D721Med (cell line): ENCODE results near the gene ENOX1.

Source experiments
- DNase-seq: peaks from one replicate; pipeline ENCODE4 v3.0.0; 2011; ENCODE audit warnings: low spot score; ENCODE audit not compliant: insufficient read length
- FAIRE-seq: peaks from 2 replicates; lab custom pipeline; 2011; peaks lifted over from hg19 to GRCh38; lab: Jason Lieb, UNC
- CTCF ChIP-seq: IDR thresholded peaks from 2 replicates; pipeline ENCODE4 v1.5.1; 2012; ENCODE audit warnings: mild to moderate bottlenecking, control low read depth; ENCODE audit not compliant: insufficient read depth; ENCODE audit errors: missing control alignments

The ENOX1 gene

GRCh38 chr13:43574605-43575004, 212.2 kb downstream of the ENOX1 start:
- FAIRE-seq: no peak
- no peak for TF ChIP-seq CTCF
- DNase-seq: no peak

- no peak for DNase-seq
- FAIRE-seq: no peak
- TF ChIP-seq CTCF: no peak
Measured at GRCh38 chr13:43573802-43574514, 212.8 kb downstream of the ENOX1 start.

GRCh38 chr13:43573361-43573740, 213.4 kb downstream of the ENOX1 start:
- no peak for TF ChIP-seq CTCF
- no peak for FAIRE-seq
- DNase-seq: no peak

GRCh38 chr13:43572656-43573360, 214.0 kb downstream of the ENOX1 start:
- FAIRE-seq (no peak), DNase-seq (no peak)
- TF ChIP-seq CTCF: no peak

- no peak for TF ChIP-seq CTCF
- FAIRE-seq (no peak), DNase-seq (no peak)
Measured at GRCh38 chr13:43569658-43570057, 217.1 kb downstream of the ENOX1 start.

- DNase-seq (no peak), FAIRE-seq (no peak)
- TF ChIP-seq CTCF: no peak
Measured at GRCh38 chr13:43567608-43568007, 219.2 kb downstream of the ENOX1 start.

GRCh38 chr13:43564952-43565351, 221.8 kb downstream of the ENOX1 start:
- FAIRE-seq (no peak), DNase-seq (no peak)
- no peak for TF ChIP-seq CTCF
